Myocyte (in vitro differentiated cells): Measurements from ENCODE around the gene PRLR. TPM values are rescaled to one million over a fixed set of nuclear protein-coding genes. Genes with fewer than 3 reads are reported as not detected.

Experiments used
- DNase-seq: peaks from one replicate; pipeline ENCODE4 v3.0.0-alpha.2; 2012; ENCODE audit warnings: low read depth
- total RNA-seq: library from RNA; depleted of rRNA; stranded (reverse); fragments of >200 nt; gene quantifications from 2 replicates; pipeline ENCODE4 v1.2.3, GENCODE V29; 2014

The PRLR gene
- total RNA-seq, 1 donor from 2014 or later = not detected

- DNase-seq = no peak
Measured at GRCh38 chr5:35236770-35237169, 6.5 kb upstream of the PRLR start.

GRCh38 chr5:35233601-35234000, 3.3 kb upstream of the PRLR start:
- DNase-seq = no peak

- DNase-seq = no peak
Measured at GRCh38 chr5:35233121-35233520, 2.8 kb upstream of the PRLR start.

- DNase-seq = no peak
Measured at GRCh38 chr5:35232124-35232523, 1.8 kb upstream of the PRLR start.

- DNase-seq = no peak
Measured at GRCh38 chr5:35229076-35230037, 930 bp downstream of the PRLR start.

GRCh38 chr5:35228310-35228709, 2.0 kb downstream of the PRLR start:
- DNase-seq = no peak

GRCh38 chr5:35227720-35228119, 2.6 kb downstream of the PRLR start:
- no peak for DNase-seq

- no peak for DNase-seq
Measured at GRCh38 chr5:35223787-35224395, 6.4 kb downstream of the PRLR start.

GRCh38 chr5:35220967-35221366, 9.3 kb downstream of the PRLR start:
- DNase-seq = no peak

- DNase-seq = no peak
Measured at GRCh38 chr5:35218981-35219380, 11.3 kb downstream of the PRLR start.

- DNase-seq = no peak
Measured at GRCh38 chr5:35214051-35214450, 16.2 kb downstream of the PRLR start.

- DNase-seq = no peak
Measured at GRCh38 chr5:35213608-35214007, 16.7 kb downstream of the PRLR start.

- peak; percentile 13 for DNase-seq
Measured at GRCh38 chr5:35212122-35212982, 17.9 kb downstream of the PRLR start.

- no peak for DNase-seq
Measured at GRCh38 chr5:35209862-35210261, 20.4 kb downstream of the PRLR start.

- no peak for DNase-seq
Measured at GRCh38 chr5:35205606-35206005, 24.7 kb downstream of the PRLR start.

- DNase-seq = no peak
Measured at GRCh38 chr5:35205186-35205585, 25.1 kb downstream of the PRLR start.

- no peak for DNase-seq
Measured at GRCh38 chr5:35203403-35203802, 26.9 kb downstream of the PRLR start.

- peak; percentile 57 for DNase-seq
Measured at GRCh38 chr5:35202319-35203111, 27.8 kb downstream of the PRLR start.

GRCh38 chr5:35201291-35201690, 29.0 kb downstream of the PRLR start:
- no peak for DNase-seq

- no peak for DNase-seq
Measured at GRCh38 chr5:35199886-35200285, 30.4 kb downstream of the PRLR start.

- peak; percentile 18 for DNase-seq
Measured at GRCh38 chr5:35198686-35199085, 31.6 kb downstream of the PRLR start.
